HG02571 (cell line): ENCODE data around the gene EVC2.
"Not testable (repeated sequence)": the region's sequence is repeated elsewhere in the genome, so short reads cannot be mapped to it uniquely, and the experiment has no call there.

Source experiments
- ATAC-seq: cut with Tn5 transposase; IDR thresholded peaks from one replicate; pipeline ENCODE4 v1.9.1; 2021; ENCODE audit warnings: mild to moderate bottlenecking, moderate library complexity; ENCODE audit not compliant: unreplicated experiment

EVC2 gene

DNA sequence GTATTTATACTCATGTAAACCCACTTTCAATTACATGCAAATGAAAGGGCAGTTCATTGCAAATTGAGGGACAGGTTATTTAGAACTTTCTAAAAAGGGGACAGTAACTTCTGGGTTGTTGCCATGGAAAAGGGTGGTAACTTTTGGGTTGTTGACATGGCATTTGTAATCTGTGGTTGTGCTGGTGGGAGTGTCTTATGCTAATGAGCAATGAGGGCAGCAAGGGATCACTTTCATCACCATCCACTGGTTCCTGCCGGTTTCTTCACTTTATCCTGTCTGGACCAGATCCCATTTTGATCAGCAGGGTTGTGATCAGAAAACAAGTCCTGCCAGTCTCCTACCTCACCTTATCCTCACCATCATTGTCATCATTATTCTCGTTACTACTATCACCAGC, 34.6 kb upstream of the EVC2 start:
- ATAC-seq: no peak

DNA sequence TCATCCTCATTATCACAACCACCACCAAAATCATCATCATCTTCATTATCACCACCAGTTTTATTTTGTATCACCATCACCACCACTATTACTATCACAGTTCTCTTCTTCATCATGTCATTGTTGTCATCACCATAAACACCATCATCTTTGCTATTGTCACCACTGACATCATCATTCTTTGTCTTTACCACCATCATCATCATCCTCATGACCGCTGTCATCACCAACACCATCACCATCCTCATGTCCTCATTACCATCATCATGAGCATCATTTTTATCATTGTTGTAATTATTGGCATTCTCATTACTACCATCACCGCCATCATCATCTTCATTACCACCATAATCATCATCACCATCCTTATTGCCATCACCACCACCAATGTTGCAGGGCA, 34.0 kb upstream of the EVC2 start:
- no peak for ATAC-seq

DNA sequence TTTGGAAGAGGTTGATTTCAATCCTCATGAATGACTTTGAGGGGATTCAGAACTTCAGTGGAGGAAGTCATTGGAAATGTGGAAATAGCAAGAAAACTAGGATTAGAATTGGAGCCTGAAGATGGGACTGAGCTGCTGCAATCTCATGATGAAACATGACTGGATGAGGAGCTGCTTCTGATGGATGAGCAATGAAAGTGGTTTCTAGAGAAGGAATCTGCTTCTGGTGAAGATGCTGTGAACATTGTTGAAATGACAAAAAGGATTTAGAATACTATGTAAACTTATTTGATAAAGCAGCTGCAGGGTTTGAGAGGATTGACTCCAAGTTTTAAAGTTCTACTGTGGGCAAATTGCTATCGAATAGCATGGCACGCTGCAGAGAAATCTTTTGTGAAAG, 29.7 kb upstream of the EVC2 start:
- ATAC-seq: no peak

DNA sequence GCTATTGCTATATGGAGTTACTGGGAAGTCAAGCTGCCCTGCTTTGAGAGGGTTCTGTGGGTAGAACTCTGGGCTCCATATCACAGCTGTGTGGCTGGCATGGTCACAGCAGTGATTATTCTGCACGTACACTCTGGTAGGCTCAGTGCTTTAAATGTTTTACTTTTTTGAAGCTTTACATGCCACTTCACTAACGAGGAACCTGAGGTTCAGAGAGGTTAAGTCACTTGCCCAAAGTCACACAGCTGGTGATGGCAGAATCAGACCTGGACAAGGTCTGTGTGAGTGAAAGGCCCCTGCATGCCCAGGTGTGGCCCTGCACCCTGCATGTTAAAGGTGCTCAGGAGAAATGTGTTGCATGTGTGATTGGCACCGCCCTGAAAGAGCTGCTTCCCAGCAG, 27.1 kb upstream of the EVC2 start:
- ATAC-seq: no peak

DNA sequence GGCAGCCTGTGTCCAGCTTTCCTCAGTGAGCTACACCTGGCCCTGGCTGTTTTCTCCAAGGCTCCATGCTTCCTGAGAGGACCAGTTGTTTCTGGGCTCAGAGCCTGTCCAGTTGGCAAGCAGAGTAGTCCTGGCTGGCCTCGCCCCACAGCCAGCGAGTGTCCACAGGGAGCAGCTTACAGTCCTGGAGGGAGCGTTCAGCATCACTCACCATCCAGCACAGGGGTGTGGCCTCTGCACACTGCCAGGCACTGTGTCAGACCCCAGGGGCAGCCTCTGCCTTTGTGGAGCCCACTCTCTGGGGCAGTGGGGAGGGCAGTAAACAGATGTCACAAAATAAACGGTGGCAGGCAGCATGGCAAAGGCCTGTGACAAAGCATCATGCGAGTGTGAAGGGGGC, 26.5 kb upstream of the EVC2 start:
- no peak for ATAC-seq

DNA sequence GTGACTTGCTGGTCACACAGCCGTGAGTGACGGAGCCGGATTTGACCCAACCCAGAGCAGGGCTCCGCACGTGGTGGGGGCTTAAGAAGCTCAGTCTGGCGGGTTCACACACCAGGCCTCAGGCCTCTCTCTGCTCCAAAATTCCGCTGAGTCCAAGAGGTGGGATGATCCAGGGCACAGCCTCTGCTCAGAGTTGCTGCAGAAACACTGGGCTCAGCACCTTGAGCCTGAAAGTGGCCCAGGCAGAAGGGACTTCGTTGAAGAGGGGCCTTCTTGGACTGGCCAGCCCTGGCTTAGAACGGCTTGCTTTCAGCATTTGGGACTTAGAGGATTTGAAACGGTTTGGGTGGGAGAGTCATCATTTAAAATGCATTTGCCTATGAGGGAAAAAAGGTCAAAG, 23.8 kb upstream of the EVC2 start:
- ATAC-seq: no peak

DNA sequence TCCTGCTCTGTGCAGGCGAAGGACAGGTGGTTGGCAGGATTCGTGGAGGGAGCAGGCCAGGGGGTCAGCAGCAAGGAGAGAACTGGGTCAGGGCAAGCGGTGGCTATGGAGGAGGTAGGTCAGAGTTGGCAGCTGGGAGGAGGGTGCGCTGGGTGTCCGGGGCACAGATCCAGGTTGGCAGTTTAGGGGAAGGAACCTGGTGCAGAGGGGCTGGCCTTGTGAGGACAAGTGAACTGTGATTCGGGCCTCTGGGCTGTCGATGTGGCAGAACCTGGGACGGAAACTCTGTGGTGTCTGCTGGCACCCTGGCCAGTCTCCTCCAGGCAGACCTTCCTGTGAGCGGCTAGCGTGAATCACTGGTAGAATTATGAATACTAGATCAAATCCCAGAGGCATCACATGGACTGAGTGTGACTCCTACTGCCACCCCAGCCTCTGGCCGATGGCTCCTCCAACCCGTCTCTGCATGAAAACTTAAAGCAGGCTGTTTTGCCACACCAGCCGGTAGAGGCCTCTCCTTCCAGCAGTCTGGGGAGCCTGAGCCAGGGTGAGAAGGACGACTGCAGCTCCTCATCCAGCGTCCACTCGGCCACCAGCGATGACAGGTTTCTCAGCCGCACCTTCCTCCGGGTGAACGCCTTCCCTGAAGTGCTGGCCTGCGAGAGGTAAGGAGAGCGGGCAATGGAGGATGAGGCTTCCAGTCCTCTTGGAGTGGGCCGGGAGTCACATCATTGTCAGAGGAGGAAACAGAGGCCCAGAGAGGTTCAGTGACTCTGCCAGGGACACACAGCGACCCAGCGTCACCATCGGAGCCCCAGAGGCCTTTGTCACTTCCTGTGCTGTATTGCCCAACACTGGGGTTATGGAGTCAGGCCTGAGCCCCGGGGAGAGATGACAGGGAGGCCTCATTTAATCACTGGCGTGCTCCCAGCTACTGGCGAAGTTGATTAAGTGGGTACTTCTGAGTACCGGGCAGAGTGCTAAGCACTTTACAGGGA, 22.9 kb upstream of the EVC2 start:
- no peak for ATAC-seq

DNA sequence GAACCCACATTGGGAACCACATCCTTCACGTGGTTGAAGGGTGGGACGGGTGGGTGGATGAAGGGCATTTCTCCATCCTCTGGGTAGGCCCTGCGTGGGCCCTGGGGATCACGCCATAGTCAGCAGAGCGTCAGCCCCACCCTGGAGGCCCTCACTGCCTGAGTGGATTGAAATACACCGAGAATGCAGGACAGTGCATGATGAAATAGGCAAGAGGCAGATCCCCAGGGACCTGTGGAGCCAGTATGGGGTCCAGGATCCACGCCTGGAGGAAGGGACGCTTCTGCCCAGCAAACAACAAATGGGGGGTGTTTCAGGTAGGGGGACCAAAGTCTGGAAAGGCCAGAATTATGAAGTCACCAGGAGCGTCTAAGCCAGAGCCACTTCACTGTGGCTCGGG, 22.1 kb upstream of the EVC2 start:
- ATAC-seq: no peak

DNA sequence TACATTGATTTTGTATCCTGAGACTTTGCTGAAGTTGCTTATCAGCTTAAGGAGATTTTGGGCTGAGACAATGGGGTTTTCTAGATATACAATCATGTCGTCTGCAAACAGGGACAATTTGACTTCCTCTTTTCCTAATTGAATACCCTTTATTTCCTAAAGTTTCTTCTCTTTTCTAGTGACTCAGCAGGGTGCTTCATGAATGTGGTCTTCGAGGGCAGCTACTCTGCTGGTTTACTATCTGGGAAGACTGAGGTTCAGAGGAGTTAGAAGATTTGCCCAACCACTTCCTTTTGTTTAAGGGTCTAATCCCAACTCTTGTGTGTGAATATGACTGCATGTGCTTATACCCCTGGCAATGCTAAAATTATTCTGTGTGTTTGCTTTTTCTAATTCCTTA, 20.1 kb upstream of the EVC2 start:
- not testable (repeated sequence) for ATAC-seq

DNA sequence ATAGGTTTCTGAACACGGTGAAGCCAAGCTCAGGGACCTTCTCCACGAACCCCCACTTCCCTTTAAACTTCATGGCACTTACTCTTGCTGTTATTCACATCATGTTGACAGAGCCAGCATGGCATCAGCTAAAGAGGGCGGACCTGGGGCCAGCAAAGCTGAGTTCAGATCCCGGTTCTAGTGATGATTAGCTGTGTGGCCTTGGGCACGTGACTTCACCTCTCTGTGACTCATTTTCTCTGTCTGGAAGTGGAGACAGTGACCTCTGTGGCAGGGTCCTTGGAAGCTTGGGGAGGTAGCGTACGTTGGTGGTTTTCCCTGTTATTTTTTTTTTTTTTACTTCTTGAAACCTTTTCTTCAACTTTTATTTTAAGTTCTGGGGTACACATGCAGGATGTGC, 16.0 kb upstream of the EVC2 start:
- no peak for ATAC-seq

DNA sequence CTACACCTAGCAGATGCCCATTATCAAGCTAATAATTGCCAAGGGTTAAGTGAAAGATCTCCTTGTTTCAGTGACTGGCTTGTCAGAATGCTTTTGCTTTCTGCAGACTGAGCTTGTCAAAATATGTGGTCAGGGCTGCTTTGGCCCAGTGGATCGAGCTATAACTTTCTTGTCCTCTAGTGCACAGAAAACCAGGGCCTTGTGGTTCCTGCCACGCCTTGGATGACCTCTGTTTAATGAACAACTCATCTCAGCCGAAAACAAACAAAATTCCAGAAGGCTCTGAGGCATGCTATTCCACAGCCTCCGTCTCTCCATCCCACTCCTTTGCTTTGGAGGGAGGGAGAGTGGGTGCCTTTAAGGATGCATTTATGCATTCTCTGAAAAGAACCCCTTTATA, 14.0 kb upstream of the EVC2 start:
- ATAC-seq: no peak

DNA sequence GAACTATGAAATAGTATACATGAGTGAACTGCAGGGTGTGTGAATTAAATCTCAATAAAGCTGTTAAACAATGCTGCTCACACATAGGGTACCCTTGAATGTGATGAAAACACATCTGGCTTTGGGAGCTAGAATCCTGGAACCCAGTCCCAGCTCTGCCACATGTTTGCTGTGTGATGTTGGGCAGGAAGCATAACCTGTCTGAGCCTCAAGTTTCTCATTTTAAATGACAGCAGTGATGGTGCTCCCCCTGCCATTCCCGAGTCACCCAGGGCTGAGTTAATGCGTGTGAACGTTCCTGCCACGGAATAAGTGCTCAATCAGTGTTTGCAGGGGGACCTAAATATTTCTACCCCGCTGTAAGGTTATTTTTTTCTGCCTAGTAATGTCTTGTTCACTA, 13.6 kb upstream of the EVC2 start:
- no peak for ATAC-seq

DNA sequence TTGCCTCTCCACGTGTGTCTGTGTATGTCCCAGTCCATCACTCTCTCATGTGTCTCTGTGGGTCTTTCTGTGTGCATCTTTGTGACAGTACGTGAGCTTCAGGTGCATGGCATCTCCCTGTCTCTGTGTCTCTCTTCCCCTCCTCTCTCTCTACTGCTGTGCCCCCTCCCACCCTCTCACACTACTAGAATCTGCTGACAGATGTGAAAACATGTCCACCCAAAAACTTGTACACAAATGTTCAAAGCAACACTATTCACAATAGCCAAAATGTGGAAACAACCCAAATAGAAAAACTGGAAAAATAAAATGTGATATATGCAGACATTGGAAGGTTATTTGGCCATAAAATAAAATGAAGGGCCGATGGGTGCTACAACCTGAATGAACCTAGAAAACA, 12.6 kb upstream of the EVC2 start:
- ATAC-seq: no peak

DNA sequence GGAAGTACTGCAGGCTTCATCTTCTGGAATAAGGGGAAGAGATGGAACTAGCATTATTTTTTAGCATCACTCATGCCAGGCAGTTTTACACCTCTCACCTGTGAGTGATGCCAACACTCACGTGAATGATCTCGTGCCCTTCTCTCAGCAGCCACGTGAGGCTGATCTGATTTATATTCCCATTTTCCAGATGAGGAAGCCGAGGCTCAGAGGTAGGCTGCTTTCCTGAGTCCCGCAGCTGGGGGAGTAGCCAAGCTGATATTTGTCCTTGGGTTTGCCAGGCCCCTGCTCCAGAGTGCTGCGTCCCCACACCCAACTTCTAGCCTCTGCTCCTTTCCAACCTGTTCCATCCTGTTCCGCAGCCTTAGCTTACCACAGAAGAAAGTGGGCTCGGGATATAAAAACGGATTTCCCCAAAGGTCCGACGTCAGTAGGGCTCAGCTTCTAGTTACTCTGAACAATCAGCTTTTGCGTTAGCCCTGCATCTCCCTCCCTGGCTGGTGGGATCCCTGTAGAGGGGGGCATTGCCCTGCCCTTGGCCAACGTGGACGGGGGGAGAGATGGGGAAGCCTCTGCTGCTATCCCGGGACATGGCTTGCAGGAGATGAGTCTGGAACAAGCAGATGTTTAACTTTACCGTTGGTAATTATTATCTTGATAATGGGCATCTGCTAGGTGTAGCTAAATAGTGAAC, 11.9 kb upstream of the EVC2 start:
- ATAC-seq: no peak

DNA sequence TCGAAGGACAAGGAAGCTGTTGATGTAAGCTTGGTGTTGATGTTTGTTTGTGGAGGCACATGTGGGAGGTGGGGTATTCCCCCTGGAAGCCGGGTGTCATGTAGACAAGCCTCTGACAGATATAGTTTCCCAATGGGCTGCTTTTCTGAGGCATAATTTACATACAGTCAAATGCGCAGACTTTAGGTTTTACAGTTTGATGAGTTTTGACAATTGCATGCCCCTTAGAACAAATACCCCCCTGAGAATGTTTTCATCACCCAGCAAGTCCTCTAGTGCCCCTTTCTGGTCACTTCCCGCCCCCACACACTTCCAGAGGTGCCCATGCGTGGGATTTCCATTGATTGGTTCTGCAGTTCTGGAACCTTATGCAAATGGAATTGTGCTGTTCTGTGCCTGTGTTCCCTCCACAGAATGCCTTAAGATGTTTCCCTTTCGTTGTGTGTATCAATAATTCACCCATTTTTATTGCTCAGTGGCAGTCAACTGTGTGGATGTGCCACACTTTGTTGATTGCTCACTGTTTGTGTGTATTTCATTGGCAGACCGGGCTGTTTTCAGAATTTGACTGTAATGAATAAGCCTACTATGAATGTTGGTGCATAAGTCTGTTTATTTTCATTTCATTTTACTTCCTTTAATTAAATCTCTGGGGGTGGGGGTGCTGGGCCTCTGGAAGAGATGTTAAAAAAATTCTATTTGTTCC, 11.1 kb upstream of the EVC2 start:
- ATAC-seq: no peak

DNA sequence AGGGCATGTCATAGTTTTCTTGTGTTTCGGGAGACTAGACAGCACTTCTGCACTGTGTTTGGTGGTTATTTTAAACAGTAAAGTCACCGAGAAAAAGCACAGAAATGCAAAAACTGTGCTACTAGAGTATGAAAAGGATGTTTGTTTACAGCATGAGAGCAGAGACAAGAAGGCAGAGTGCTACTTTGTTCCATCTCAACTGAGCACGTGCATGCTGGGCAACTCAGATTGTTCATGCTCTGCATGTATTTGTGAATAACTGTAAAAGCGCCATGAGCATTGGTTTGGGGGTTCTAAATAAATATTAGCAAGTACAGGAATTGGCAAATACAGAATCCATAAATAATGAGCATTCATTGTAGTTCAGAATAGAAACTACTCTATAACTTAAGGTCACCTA, 10.1 kb upstream of the EVC2 start:
- ATAC-seq: no peak

DNA sequence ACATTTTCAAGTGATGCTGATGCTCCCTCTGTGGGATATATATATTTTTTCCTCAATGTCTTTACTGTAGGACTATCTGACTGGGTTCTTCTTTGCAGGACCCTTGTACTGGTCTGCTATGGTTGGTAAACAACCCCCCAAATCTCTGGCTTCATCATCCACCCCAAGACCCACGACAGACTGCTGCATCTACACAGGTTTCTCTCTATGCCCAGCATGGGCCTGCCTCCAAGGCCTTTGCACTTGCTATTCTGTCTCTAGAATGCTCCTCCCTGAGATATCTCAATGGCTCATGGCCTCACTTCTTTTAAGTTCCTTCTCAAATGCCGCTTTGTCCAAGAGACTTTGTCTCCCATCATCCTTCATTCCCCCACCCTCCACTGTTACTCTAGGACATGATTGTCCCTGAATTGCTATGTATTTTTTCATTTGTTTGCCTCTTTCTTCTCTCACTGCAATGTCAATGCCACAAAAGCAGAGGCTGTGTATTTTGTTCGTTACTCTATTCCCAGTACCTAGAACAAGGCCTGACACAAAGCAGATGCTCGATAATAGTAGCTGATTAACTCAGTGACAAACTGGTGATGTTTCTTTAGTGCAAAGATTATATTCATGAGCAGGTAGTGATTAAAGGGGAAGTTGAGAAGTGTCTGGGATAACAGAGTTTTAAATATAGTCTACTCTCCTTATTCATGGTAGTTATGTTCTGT, 9.2 kb upstream of the EVC2 start:
- no peak for ATAC-seq

DNA sequence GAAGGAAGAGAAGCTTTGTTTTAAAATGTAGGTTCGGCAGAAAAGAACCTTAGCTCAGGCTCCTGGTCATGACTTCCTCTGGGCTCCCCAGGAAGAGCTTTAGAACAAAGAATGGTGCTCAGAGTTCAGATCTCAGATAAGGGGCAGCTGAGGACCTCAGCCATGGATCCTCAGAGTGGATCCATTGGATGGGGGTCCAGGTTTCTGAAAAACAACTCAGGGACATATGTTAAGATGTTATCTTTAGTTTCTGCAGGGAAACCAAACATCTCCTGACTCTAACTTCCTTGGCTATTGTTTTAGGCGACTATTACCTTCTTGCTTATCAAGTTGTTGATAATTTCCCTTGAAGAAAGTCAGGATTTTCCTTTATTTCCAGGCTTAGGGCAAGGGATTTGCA, 8.0 kb upstream of the EVC2 start:
- no peak for ATAC-seq

DNA sequence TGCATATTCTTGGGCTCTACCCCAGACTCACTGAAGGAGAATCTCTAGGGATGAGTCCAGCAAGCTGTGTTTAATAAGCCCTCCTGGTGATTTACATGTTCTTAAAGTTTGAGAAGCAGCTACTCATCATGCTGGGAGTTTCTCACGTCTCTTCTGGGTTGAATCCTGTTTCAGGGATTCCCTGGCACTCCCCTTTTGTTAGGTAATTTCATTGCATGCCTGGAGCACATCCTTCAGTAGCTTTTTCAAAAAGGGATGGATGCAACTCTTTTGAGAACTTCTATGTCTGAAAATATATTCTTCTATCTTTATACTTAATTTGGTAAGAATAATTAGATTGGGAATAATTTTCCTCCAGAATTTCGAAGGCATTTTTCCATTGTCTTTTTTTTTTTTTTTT, 7.0 kb upstream of the EVC2 start:
- no peak for ATAC-seq

DNA sequence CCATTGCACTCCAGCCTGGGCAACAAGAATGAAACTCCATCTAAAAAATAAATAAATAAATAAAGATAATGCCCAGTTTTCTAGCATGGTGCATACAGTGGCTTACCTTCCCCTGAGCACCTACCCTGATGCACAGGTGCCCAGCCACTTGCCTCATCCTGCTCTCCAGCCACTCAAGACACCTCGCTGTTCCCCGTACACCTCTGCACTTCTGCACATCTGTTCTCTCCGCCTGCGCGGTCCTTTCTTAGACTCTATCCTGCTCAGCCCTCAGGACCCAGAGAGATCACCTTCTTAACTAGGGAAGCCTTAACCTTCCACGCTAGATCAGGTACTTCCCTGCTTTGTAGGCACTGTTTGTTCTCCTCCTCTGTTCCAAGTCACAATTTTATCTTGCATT, 5.5 kb upstream of the EVC2 start:
- no peak for ATAC-seq

DNA sequence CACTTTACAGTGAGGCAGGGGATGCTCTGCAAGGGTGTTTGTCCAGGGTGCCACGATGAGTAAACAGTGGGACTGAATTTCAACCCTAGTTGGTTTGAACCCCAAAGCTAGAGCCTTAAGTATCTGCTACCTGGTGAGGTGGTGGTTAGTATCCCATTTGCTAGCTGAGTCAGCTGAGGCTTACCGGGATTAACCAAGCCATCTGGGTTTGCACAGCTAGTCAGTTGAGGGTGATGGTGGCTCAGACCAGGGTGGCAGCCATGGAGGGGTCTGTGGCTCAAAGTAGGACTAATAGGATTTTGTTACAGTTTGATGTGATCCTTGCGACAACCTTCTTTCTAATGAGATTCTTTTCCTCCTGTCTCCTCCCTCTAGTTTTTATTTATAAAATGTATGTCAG, 4.6 kb upstream of the EVC2 start:
- no peak for ATAC-seq
